ENCODE results near the gene FBXO45. TPM values are rescaled to one million over a fixed set of nuclear protein-coding genes. Genes with fewer than 3 reads are reported as not detected.

FBXO45 gene
- total RNA-seq, 1 donor from 2014 or later = 9.9 TPM

- Mint-ChIP-seq H3K9me3 (ENCODE audit: low read depth) (peaks cover 21% of the 10 kb centered on the region), H3K4me1 (ENCODE audit: low read depth) (no peaks in the 10 kb centered on the region), H3K27ac (ENCODE audit: unreplicated experiment) (no peak overlapping the region), H3K27me3 (ENCODE audit: low read depth) (peaks cover 1% of the 10 kb centered on the region), H3K4me3 (ENCODE audit: unreplicated experiment) (no peak overlapping the region), H3K36me3 (ENCODE audit: low read depth) (peaks cover 8% of the 10 kb centered on the region)
- TF ChIP-seq CTCF (IDR thresholded peaks at IDR 0.05) = no peak
- no peak for DNase-seq (ENCODE audit: low spot score)
These were observed 16.2 kb upstream of the FBXO45 start for GRCh38 chr3:196552253-196552652.

GRCh38 chr3:196553551-196553950 is 14.9 kb upstream of the FBXO45 start:
- no peak for DNase-seq (ENCODE audit: low spot score)
- Mint-ChIP-seq H3K36me3 (ENCODE audit: low read depth) (peaks cover 8% of the 10 kb centered on the region), H3K4me3 (ENCODE audit: unreplicated experiment) (no peak overlapping the region), H3K27ac (ENCODE audit: unreplicated experiment) (no peak overlapping the region), H3K9me3 (ENCODE audit: low read depth) (peaks cover 16% of the 10 kb centered on the region), H3K27me3 (ENCODE audit: low read depth) (no peaks in the 10 kb centered on the region), H3K4me1 (ENCODE audit: low read depth) (no peaks in the 10 kb centered on the region)
- no peak for TF ChIP-seq CTCF (IDR thresholded peaks at IDR 0.05)

GRCh38 chr3:196554205-196554604 is 14.3 kb upstream of the FBXO45 start:
- TF ChIP-seq CTCF (IDR thresholded peaks at IDR 0.05) = no peak
- Mint-ChIP-seq H3K9me3 (ENCODE audit: low read depth) (peaks cover 14% of the 10 kb centered on the region), H3K4me3 (ENCODE audit: unreplicated experiment) (no peak overlapping the region), H3K27me3 (ENCODE audit: low read depth) (no peaks in the 10 kb centered on the region), H3K27ac (ENCODE audit: unreplicated experiment) (no peak overlapping the region), H3K36me3 (ENCODE audit: low read depth) (peaks cover 8% of the 10 kb centered on the region), H3K4me1 (ENCODE audit: low read depth) (no peaks in the 10 kb centered on the region)
- DNase-seq (ENCODE audit: low spot score) = no peak

- no peaks in the 10 kb centered on the region for H3K4me1 Mint-ChIP-seq (ENCODE audit: low read depth)
- no peak for TF ChIP-seq CTCF (IDR thresholded peaks at IDR 0.05)
- H3K36me3 Mint-ChIP-seq (ENCODE audit: low read depth) = peaks cover 8% of the 10 kb centered on the region
- peaks cover 5% of the 10 kb centered on the region for H3K9me3 Mint-ChIP-seq (ENCODE audit: low read depth)
- H3K27me3 Mint-ChIP-seq (ENCODE audit: low read depth) = no peaks in the 10 kb centered on the region
- no peak for DNase-seq (ENCODE audit: low spot score)
- H3K4me3 Mint-ChIP-seq (ENCODE audit: unreplicated experiment) = no peak overlapping the region
- H3K27ac Mint-ChIP-seq (ENCODE audit: unreplicated experiment) = no peak overlapping the region
These were observed 13.2 kb upstream of the FBXO45 start for GRCh38 chr3:196555295-196555694.

- no peaks in the 10 kb centered on the region for H3K4me1 Mint-ChIP-seq (ENCODE audit: low read depth)
- no peak for DNase-seq (ENCODE audit: low spot score)
- no peak for TF ChIP-seq CTCF (IDR thresholded peaks at IDR 0.05)
- H3K27me3 Mint-ChIP-seq (ENCODE audit: low read depth) = no peaks in the 10 kb centered on the region
- H3K27ac Mint-ChIP-seq (ENCODE audit: unreplicated experiment) = no peak overlapping the region
- H3K9me3 Mint-ChIP-seq (ENCODE audit: low read depth) = no peaks in the 10 kb centered on the region
- peaks cover 8% of the 10 kb centered on the region for H3K36me3 Mint-ChIP-seq (ENCODE audit: low read depth)
- no peak overlapping the region for H3K4me3 Mint-ChIP-seq (ENCODE audit: unreplicated experiment)
These were observed 11.2 kb upstream of the FBXO45 start for GRCh38 chr3:196557236-196557635.

Data from chondrocyte (in vitro differentiated cells).